H1 (cell line): ENCODE data around the gene GPC6. TPM values are rescaled to one million over a fixed set of nuclear protein-coding genes. Genes with fewer than 3 reads are reported as not detected.

Experiments used
- CTCF ChIA-PET: fragments of 300-600 bp; sonication (Branson Sonifier 250); formaldehyde crosslinking; loops from one replicate; lab custom pipeline; 2021; ENCODE audit not compliant: partially characterized antibody; lab: Charles Lee
- POLR2A ChIA-PET: fragments of 300-600 bp; sonication (Branson Sonifier 250); formaldehyde crosslinking; loops from one replicate; lab custom pipeline; 2021; ENCODE audit warnings: inconsistent platforms; ENCODE audit not compliant: partially characterized antibody; lab: Charles Lee
- DNase-seq, 2 experiments: peaks; one replicate each; pipeline versions ENCODE4 v3.0.0 to v3.0.0-alpha.2; 2010 to 2022; ENCODE audit warnings: low spot score in 2 of 2, low read depth in 1 of 2, mixed read lengths in 1 of 2
- FAIRE-seq: peaks from 2 replicates; lab custom pipeline; 2011; peaks lifted over from hg19 to GRCh38; lab: Jason Lieb, UNC
- H2AFZ ChIP-seq: 2 replicates; pipeline ENCODE4 v1.8.1; 2012; ENCODE audit warnings: low read length, inconsistent platforms
- H2AK5ac ChIP-seq: 2 replicates; pipeline ENCODE4 v1.6.1; 2013; ENCODE audit warnings: low read depth, low read length
- H2BK120ac ChIP-seq: replicated peaks from 2 replicates; pipeline ENCODE3; 2013; ENCODE audit warnings: low read depth, low read length, inconsistent platforms
- H2BK12ac ChIP-seq: 2 replicates; pipeline ENCODE4 v1.6.1; 2013; ENCODE audit warnings: low read depth, low read length
- H2BK15ac ChIP-seq: 2 replicates; pipeline ENCODE4 v1.6.1; 2013; ENCODE audit warnings: low read length
- H2BK20ac ChIP-seq: 2 replicates; pipeline ENCODE4 v1.6.1; 2013; ENCODE audit warnings: low read length
- H2BK5ac ChIP-seq: 2 replicates; pipeline ENCODE4 v1.6.1; 2013; ENCODE audit warnings: low read depth, low read length
- H3K14ac ChIP-seq: 2 replicates; pipeline ENCODE4 v1.6.1; 2013; ENCODE audit warnings: inconsistent platforms; ENCODE audit not compliant: insufficient read length
- H3K18ac ChIP-seq: 2 replicates; pipeline ENCODE4 v1.6.1; 2013; ENCODE audit warnings: low read length; ENCODE audit errors: extremely low read depth
- H3K23ac ChIP-seq: 2 replicates; pipeline ENCODE4 v1.6.1; 2013; ENCODE audit warnings: inconsistent platforms; ENCODE audit not compliant: insufficient read length
- H3K23me2 ChIP-seq: 2 replicates; pipeline ENCODE4 v1.6.1; 2013; ENCODE audit warnings: low read depth, low read length
- H3K27ac ChIP-seq: 2 replicates; pipeline ENCODE4 v1.6.1; 2011; ENCODE audit warnings: low read depth, low read length, inconsistent platforms
- H3K27me3 ChIP-seq, 4 experiments: replicated peaks in 1 of 4; 1 replicate in 1 of 4; 2 replicates in 3 of 4; pipeline versions ENCODE4 v1.6.1 to v1.8.1; 2011 to 2013; ENCODE audit warnings: low read length in 3 of 4, mild to moderate bottlenecking in 3 of 4, inconsistent platforms in 2 of 4, mixed read lengths in 2 of 4, moderate library complexity in 1 of 4; ENCODE audit not compliant: control insufficient read depth in 3 of 4, insufficient read depth in 3 of 4; ENCODE audit errors: extremely low read depth in 1 of 4
- H3K36me3 ChIP-seq, 4 experiments: 2 replicates each; pipeline versions ENCODE4 v1.6.1 to v1.8.1; 2011 to 2013; ENCODE audit warnings: mild to moderate bottlenecking in 4 of 4, low read length in 3 of 4, moderate library complexity in 2 of 4, control low read depth in 1 of 4, inconsistent platforms in 1 of 4; ENCODE audit not compliant: insufficient read depth in 4 of 4, control insufficient read depth in 2 of 4
- H3K4ac ChIP-seq: replicated peaks from 2 replicates; pipeline ENCODE3; 2013; ENCODE audit warnings: low read length, low read depth, mixed read lengths, inconsistent platforms; ENCODE audit not compliant: insufficient read length
- H3K4me1 ChIP-seq, 4 experiments: replicated peaks in 1 of 4; 1 replicate in 1 of 4; 2 replicates in 3 of 4; pipeline versions ENCODE4 v1.6.1 to v1.8.1; 2011 to 2013; ENCODE audit warnings: low read length in 3 of 4, inconsistent platforms in 2 of 4, mixed read lengths in 1 of 4; ENCODE audit not compliant: insufficient read depth in 4 of 4, control insufficient read depth in 3 of 4
- H3K4me2 ChIP-seq, 2 experiments: 2 replicates each; pipeline versions ENCODE4 v1.6.1 to v1.8.1; 2011 to 2013; ENCODE audit warnings: low read depth in 2 of 2, low read length in 2 of 2, control low read depth in 1 of 2, inconsistent platforms in 1 of 2, mild to moderate bottlenecking in 1 of 2; ENCODE audit not compliant: insufficient read depth in 1 of 2
- H3K4me3 ChIP-seq, 4 experiments: fragments of 200-600, 300-600 bp in 1 of 4; sonication (generic), shearing (Covaris generic), sonication (Bioruptor Twin) in 1 of 4; 2 replicates each; pipeline versions ENCODE4 v1.5.1 to v1.8.1; 2011 to 2016; ENCODE audit warnings: low read length in 4 of 4, low read depth in 3 of 4, control low read depth in 2 of 4, inconsistent platforms in 2 of 4, mild to moderate bottlenecking in 2 of 4, mixed read lengths in 1 of 4, moderate library complexity in 1 of 4; ENCODE audit not compliant: insufficient read depth in 2 of 4; ENCODE audit errors: extremely low read depth in 1 of 4
- H3K56ac ChIP-seq: replicated peaks from 2 replicates; pipeline ENCODE3; 2013; ENCODE audit warnings: low read depth, mild to moderate bottlenecking, mixed read lengths, low read length, inconsistent platforms; ENCODE audit not compliant: insufficient read length
- H3K79me1 ChIP-seq: 2 replicates; pipeline ENCODE4 v1.6.1; 2013; ENCODE audit warnings: low read depth, low read length, control low read depth
- H3K79me2 ChIP-seq, 2 experiments: 2 replicates each; pipeline versions ENCODE4 v1.6.1 to v1.8.1; 2012 to 2013; ENCODE audit warnings: low read length in 2 of 2, mild to moderate bottlenecking in 2 of 2, inconsistent platforms in 1 of 2; ENCODE audit not compliant: insufficient read depth in 2 of 2, control insufficient read depth in 1 of 2
- H3K9ac ChIP-seq, 4 experiments: replicated peaks in 1 of 4; 1 replicate in 1 of 4; 2 replicates in 3 of 4; pipeline versions ENCODE4 v1.6.1 to v1.8.1; 2011 to 2013; ENCODE audit warnings: low read depth in 3 of 4, low read length in 3 of 4, control low read depth in 2 of 4, mild to moderate bottlenecking in 2 of 4, moderate library complexity in 2 of 4, inconsistent platforms in 1 of 4; ENCODE audit errors: extremely low read depth in 1 of 4
- H3K9me3 ChIP-seq, 2 experiments: 2 replicates each; pipeline versions ENCODE4 v1.6.1 to v1.8.1; 2012 to 2013; ENCODE audit warnings: mild to moderate bottlenecking in 2 of 2, moderate library complexity in 2 of 2, control low read depth in 1 of 2, inconsistent platforms in 1 of 2, low read depth in 1 of 2, low read length in 1 of 2, mixed read lengths in 1 of 2; ENCODE audit not compliant: insufficient read depth in 2 of 2
- H4K20me1 ChIP-seq, 2 experiments: replicated peaks in 1 of 2; 2 replicates each; pipeline versions ENCODE3 to v1.8.1; 2011 to 2013; ENCODE audit warnings: inconsistent platforms in 2 of 2, low read length in 2 of 2, mild to moderate bottlenecking in 1 of 2; ENCODE audit not compliant: insufficient read depth in 2 of 2, control insufficient read depth in 1 of 2
- H4K5ac ChIP-seq: 2 replicates; pipeline ENCODE4 v1.6.1; 2013; ENCODE audit warnings: low read length, low read depth, mixed read lengths, inconsistent platforms; ENCODE audit not compliant: insufficient read length
- H4K8ac ChIP-seq: 2 replicates; pipeline ENCODE4 v1.8.0; 2013; ENCODE audit warnings: mild to moderate bottlenecking, moderate library complexity, low read length, inconsistent platforms; ENCODE audit not compliant: insufficient read depth; ENCODE audit errors: extremely low read depth
- H4K91ac ChIP-seq: replicated peaks from 2 replicates; pipeline ENCODE3; 2013; ENCODE audit warnings: low read length, mixed read lengths, inconsistent platforms; ENCODE audit not compliant: insufficient read length
- ATF2 ChIP-seq: IDR thresholded peaks from 2 replicates; pipeline ENCODE4 v1.6.1; 2012; ENCODE audit warnings: low read length, inconsistent platforms
- CBX5 ChIP-seq: fragments of 300-800, 300-1000 bp; sonication (generic); IDR thresholded peaks from 2 replicates; pipeline ENCODE4 v1.7.1; 2016; ENCODE audit warnings: antibody characterized with exemption, low read length, low read depth
- CEBPB ChIP-seq: IDR thresholded peaks from 2 replicates; pipeline ENCODE4 v1.6.1; 2012; ENCODE audit warnings: low read depth, low read length
- CTBP2 ChIP-seq: IDR thresholded peaks from 2 replicates; pipeline ENCODE4 v1.7.0; 2011; ENCODE audit warnings: borderline replicate concordance, mild to moderate bottlenecking, moderate library complexity, mixed read lengths, low read length; ENCODE audit not compliant: insufficient read depth, insufficient read length
- FOSL1 ChIP-seq: IDR thresholded peaks from 2 replicates; pipeline ENCODE4 v1.6.1; 2011; ENCODE audit warnings: mild to moderate bottlenecking, low read depth, low read length, moderate library complexity; ENCODE audit not compliant: insufficient read depth
- KDM5A ChIP-seq: fragments of 200-600 bp; IDR thresholded peaks from 2 replicates; pipeline ENCODE4 v1.7.1; 2012; ENCODE audit warnings: mild to moderate bottlenecking, low read length, inconsistent platforms, mixed read lengths
- MAFK ChIP-seq: IDR thresholded peaks from 2 replicates; pipeline ENCODE4 v1.6.1; 2012; ENCODE audit warnings: low read depth, mild to moderate bottlenecking, improper control_type of control experiment, low read length
- PHF8 ChIP-seq: fragments of 200-600 bp; sonication (generic); conservative IDR thresholded peaks from 2 replicates; pipeline ENCODE4 v1.7.1; 2012; ENCODE audit warnings: low read depth, mild to moderate bottlenecking, inconsistent platforms, low read length, moderate library complexity
- POLR2AphosphoS5 ChIP-seq: IDR thresholded peaks from 2 replicates; pipeline ENCODE4 v1.6.1; 2011; ENCODE audit warnings: low read depth, low read length
- SIN3A ChIP-seq, 2 experiments: IDR thresholded peaks in 1 of 2; conservative IDR thresholded peaks in 1 of 2; 2 replicates each; pipeline ENCODE4 v1.6.1; 2011 to 2012; ENCODE audit warnings: low read length in 2 of 2, improper control_type of control experiment in 1 of 2, low read depth in 1 of 2, mild to moderate bottlenecking in 1 of 2
- SIRT6 ChIP-seq: IDR thresholded peaks from one replicate; pipeline ENCODE4 v1.7.1; 2012; ENCODE audit warnings: low read length, inconsistent platforms
- SP4 ChIP-seq: IDR thresholded peaks from 2 replicates; pipeline ENCODE4 v1.6.1; 2012; ENCODE audit warnings: low read length, inconsistent platforms
- TAF7 ChIP-seq: optimal IDR thresholded peaks from 2 replicates; pipeline ENCODE3; 2011; ENCODE audit warnings: low read depth, mild to moderate bottlenecking, inconsistent platforms, low read length, moderate library complexity, borderline replicate concordance
- WGBS, 2 experiments: shearing (Covaris generic) in 1 of 2; methylation state at CpG; one replicate each; pipeline versions ENCODE4 v1.1.6 to v1.1.7; 2013 to 2015; ENCODE audit warnings: low lambda C conversion rate in 2 of 2, mixed read lengths in 2 of 2, inconsistent platforms in 1 of 2, low coverage in 1 of 2, missing lambda C conversion rate in 1 of 2; ENCODE audit not compliant: insufficient replicate concordance in 2 of 2, insufficient coverage in 1 of 2, insufficient read length in 1 of 2; ENCODE audit errors: extremely low coverage in 1 of 2, missing lambda C conversion rate in 1 of 2; 5-methylcytosine and 5-hydroxymethylcytosine counted together
- polyA plus RNA-seq, 7 experiments: library from polyadenylated mRNA; depleted of rRNA in 3 of 7; stranded (reverse) in 5 of 7; unstranded in 2 of 7; fragments of >200 nt in 5 of 7; fragments of 200-250 nt in 2 of 7; gene quantifications; 1 replicate in 5 of 7; 2 replicates in 1 of 7; 4 replicates in 1 of 7; pipeline versions ENCODE4 v1.2.1 to v1.2.3, GENCODE V29; 2011 to 2013; ENCODE audit warnings: missing spikeins in 2 of 7, mixed read lengths in 2 of 7
- total RNA-seq: library from RNA; stranded (reverse); fragmentation: NEBNext Ultra II Directional; extraction: Animal tissue kit (Norgen Biotek cat#: 25700); gene quantifications from 2 replicates; pipeline ENCODE4 v1.2.1, GENCODE V29; 2021

The GPC6 gene
- total and polyA plus RNA-seq, 2 of the 8 experiments (the other 6 are each of a cell fraction or from before 2014, with no cell fraction given) = 5.4 to 12.0 TPM

GRCh38 chr13:94007072-94007471 lies 780.5 kb downstream of the GPC6 start:
- H2BK5ac ChIP-seq = no peak overlapping the region
- no peak overlapping the region for H2AFZ ChIP-seq
- no peak overlapping the region for H3K4ac ChIP-seq
- no peaks in the 10 kb centered on the region for H3K79me2 ChIP-seq
- ChIA-PET POLR2A (no interaction called here), CTCF (no interaction called here)
- no peak overlapping the region for H4K5ac ChIP-seq
- H3K79me1 ChIP-seq = no peaks in the 10 kb centered on the region
- H2AK5ac ChIP-seq = no peak overlapping the region
- no peak overlapping the region for H2BK120ac ChIP-seq
- no peaks in the 10 kb centered on the region for H3K4me1 ChIP-seq
- H3K56ac ChIP-seq = no peak overlapping the region
- no peak overlapping the region for H3K27ac ChIP-seq
- no peak overlapping the region for H3K18ac ChIP-seq
- DNase-seq (no peak), FAIRE-seq (no peak)
- H3K9me3 ChIP-seq = no peaks in the 10 kb centered on the region
- no peak overlapping the region for H3K4me3 ChIP-seq
- no peak overlapping the region for H4K8ac ChIP-seq
- no peaks in the 10 kb centered on the region for H3K23me2 ChIP-seq
- 80% methylated on average over 5 of the region's 5 CpGs; no CpG with 5 or more reads in 1 of the 2 experiments for WGBS, 2 experiments
- H3K9ac ChIP-seq = no peak overlapping the region
- H3K27me3 ChIP-seq = no peaks in the 10 kb centered on the region
- no peak overlapping the region for H3K23ac ChIP-seq
- H3K14ac ChIP-seq = no peak overlapping the region
- H2BK12ac ChIP-seq = no peak overlapping the region
- H2BK20ac ChIP-seq = no peak overlapping the region
- no peaks in the 10 kb centered on the region for H4K20me1 ChIP-seq
- H3K36me3 ChIP-seq = no peaks in the 10 kb centered on the region
- H4K91ac ChIP-seq = no peak overlapping the region
- H3K4me2 ChIP-seq = no peak overlapping the region
- H2BK15ac ChIP-seq = no peak overlapping the region
- TF ChIP-seq SP4 (no peak), MAFK (no peak), CEBPB (no peak), SIN3A (conservative IDR thresholded peaks at IDR 0.05 in 1 of 2, IDR thresholded peaks at IDR 0.05 in 1 of 2; ENCODE audit: low read depth in 1 of 2, low read length in 2 of 2) (no peak), SIRT6 (no peak), KDM5A (no peak), FOSL1 (no peak), POLR2AphosphoS5 (no peak), ATF2 (no peak), CTBP2 (no peak), TAF7 (no peak), CBX5 (no peak), PHF8 (no peak)
